Muscle layer of duodenum (tissue), 2 donors: ENCODE data around the gene SERF2.
"Not testable (repeated sequence)": the region's sequence is repeated elsewhere in the genome, so short reads cannot be mapped to it uniquely, and the experiment has no call there.

Experiments
- H3K27ac ChIP-seq: one replicate; pipeline ENCODE4 v1.7.0; 2013; ENCODE audit warnings: mild to moderate bottlenecking, low read length
- H3K27me3 ChIP-seq: one replicate; pipeline ENCODE4 v1.7.0; 2013; ENCODE audit warnings: low read depth, mild to moderate bottlenecking, control low read depth, low read length
- H3K36me3 ChIP-seq, 2 donors: one replicate each; pipeline ENCODE4 v1.7.0; 2013; ENCODE audit warnings: low read length in 2 of 2, control low read depth in 1 of 2, mild to moderate bottlenecking in 1 of 2; ENCODE audit not compliant: insufficient read depth in 2 of 2, control insufficient read depth in 1 of 2
- H3K4me1 ChIP-seq, 2 donors: one replicate each; pipeline ENCODE4 v1.7.0; 2013; ENCODE audit warnings: low read length in 2 of 2, mild to moderate bottlenecking in 2 of 2, control low read depth in 1 of 2, moderate library complexity in 1 of 2; ENCODE audit not compliant: insufficient read depth in 2 of 2, control insufficient read depth in 1 of 2
- H3K4me3 ChIP-seq, 2 donors: one replicate each; pipeline ENCODE4 v1.7.0; 2013; ENCODE audit warnings: low read length in 2 of 2, low read depth in 1 of 2, mild to moderate bottlenecking in 1 of 2
- H3K9me3 ChIP-seq, 2 donors: one replicate each; pipeline ENCODE4 v1.7.0; 2013; ENCODE audit warnings: low read length in 2 of 2, control low read depth in 1 of 2, mild to moderate bottlenecking in 1 of 2; ENCODE audit not compliant: control insufficient read depth in 1 of 2
- donor health status: healthy.

Gene SERF2

GRCh38 chr15:43815064-43815463, 22.9 kb downstream of the SERF2 start:
- H3K27me3 ChIP-seq, H3K4me3 ChIP-seq, H3K4me1 ChIP-seq, H3K27ac ChIP-seq, H3K9me3 ChIP-seq: not testable (repeated sequence)
- peaks cover 41 to 58% of the 10 kb centered on the region in 2 donors for H3K36me3 ChIP-seq

GRCh38 chr15:43821505-43821904, 29.4 kb downstream of the SERF2 start:
- H3K27me3 ChIP-seq: no peaks in the 10 kb centered on the region
- H3K4me3 ChIP-seq: peak overlapping the region; percentile 14 to 23
- no peak overlapping the region for H3K27ac ChIP-seq
- H3K36me3 ChIP-seq: peaks cover 10% of the 10 kb centered on the region in 2 donors
- H3K9me3 ChIP-seq: no peaks in the 10 kb centered on the region
- H3K4me1 ChIP-seq: peaks cover 5 to 26% of the 10 kb centered on the region in 2 donors

- H3K9me3 ChIP-seq: no peaks in the 10 kb centered on the region
- peaks cover 0 to 3% of the 10 kb centered on the region in 2 donors for H3K36me3 ChIP-seq
- H3K4me3 ChIP-seq: peak within 1 kb of the TSS; percentile 70 to 97
- no peaks in the 10 kb centered on the region for H3K27me3 ChIP-seq
- H3K4me1 ChIP-seq: peaks cover 5 to 26% of the 10 kb centered on the region in 2 donors
- peak within 1 kb of the TSS; percentile 97 for H3K27ac ChIP-seq
Measured at GRCh38 chr15:43824302-43825246, 32.5 kb downstream of the SERF2 start, which contains the start of gene MFAP1. MFAP1 (minus strand) TSS chr15:43824690; CDS start chr15:43824569, 121 bp downstream.

GRCh38 chr15:43825305-43825704, 33.2 kb downstream of the SERF2 start:
- H3K9me3 ChIP-seq, H3K27me3 ChIP-seq, H3K4me3 ChIP-seq, H3K36me3 ChIP-seq, H3K27ac ChIP-seq: not testable (repeated sequence)
- H3K4me1 ChIP-seq: peaks cover 5 to 26% of the 10 kb centered on the region in 2 donors

- Histone ChIP-seq H3K36me3 (peaks cover 0 to 3% of the 10 kb centered on the region in 2 donors), H3K27me3 (no peaks in the 10 kb centered on the region), H3K27ac (no peak overlapping the region), H3K4me1 (peaks cover 5 to 26% of the 10 kb centered on the region in 2 donors), H3K4me3 (peak overlapping the region in 1 of 2 donors; percentile 55), H3K9me3 (no peaks in the 10 kb centered on the region)
Measured at GRCh38 chr15:43826029-43826507, 33.9 kb downstream of the SERF2 start.

- Histone ChIP-seq H3K4me3 (peak within 1 kb of the TSS; percentile 55 to 72), H3K9me3 (no peaks in the 10 kb centered on the region), H3K36me3 (peaks cover 0 to 3% of the 10 kb centered on the region in 2 donors), H3K4me1 (peaks cover 5 to 24% of the 10 kb centered on the region in 2 donors), H3K27ac (peak within 1 kb of the TSS; percentile 37), H3K27me3 (no peaks in the 10 kb centered on the region)
Measured at GRCh38 chr15:43826508-43827341, 34.6 kb downstream of the SERF2 start, which contains the start of gene WDR76. WDR76 (plus strand) TSS chr15:43827002; CDS start chr15:43827033, 31 bp downstream.

GRCh38 chr15:43828061-43828657, 36.0 kb downstream of the SERF2 start:
- Histone ChIP-seq H3K4me3 (peak overlapping the region in 1 of 2 donors; percentile 27), H3K27ac (peak overlapping the region; percentile 27), H3K36me3 (peaks cover 0 to 3% of the 10 kb centered on the region in 2 donors), H3K27me3 (no peaks in the 10 kb centered on the region), H3K9me3 (no peaks in the 10 kb centered on the region), H3K4me1 (peaks cover 0 to 14% of the 10 kb centered on the region in 2 donors)

- not testable (repeated sequence) for H3K27ac ChIP-seq, H3K9me3 ChIP-seq, H3K4me3 ChIP-seq, H3K27me3 ChIP-seq, H3K36me3 ChIP-seq, H3K4me1 ChIP-seq
Measured at GRCh38 chr15:43829951-43830540, 37.9 kb downstream of the SERF2 start.

- H3K4me3 ChIP-seq, H3K9me3 ChIP-seq, H3K4me1 ChIP-seq, H3K36me3 ChIP-seq, H3K27me3 ChIP-seq, H3K27ac ChIP-seq: not testable (repeated sequence)
Measured at GRCh38 chr15:43830691-43831275, 38.7 kb downstream of the SERF2 start.

GRCh38 chr15:43831519-43832052, 39.5 kb downstream of the SERF2 start:
- H3K4me1 ChIP-seq, H3K9me3 ChIP-seq, H3K27ac ChIP-seq, H3K4me3 ChIP-seq, H3K27me3 ChIP-seq: not testable (repeated sequence)
- peaks cover 0 to 12% of the 10 kb centered on the region in 2 donors for H3K36me3 ChIP-seq
